ENCODE data around the gene P2RX1.
"Not testable (repeated sequence)": the region's sequence is repeated elsewhere in the genome, so short reads cannot be mapped to it uniquely, and the experiment has no call there.

P2RX1 gene

GRCh38 chr17:3885271-3885670 lies 31.0 kb downstream of the P2RX1 start:
- FAIRE-seq: no peak

GRCh38 chr17:3884188-3884587 lies 32.1 kb downstream of the P2RX1 start:
- no peak for FAIRE-seq

GRCh38 chr17:3882276-3882675 lies 34.0 kb downstream of the P2RX1 start:
- FAIRE-seq: no peak

- FAIRE-seq: no peak
Measured at GRCh38 chr17:3880983-3881382, 35.3 kb downstream of the P2RX1 start.

- FAIRE-seq: no peak
Measured at GRCh38 chr17:3879591-3880417, 36.5 kb downstream of the P2RX1 start.

GRCh38 chr17:3879186-3879585 lies 37.1 kb downstream of the P2RX1 start:
- no peak for FAIRE-seq

GRCh38 chr17:3877220-3877619 lies 39.0 kb downstream of the P2RX1 start:
- no peak for FAIRE-seq

- no peak for FAIRE-seq
Measured at GRCh38 chr17:3875317-3875716, 40.9 kb downstream of the P2RX1 start.

- FAIRE-seq: no peak
Measured at GRCh38 chr17:3873862-3874261, 42.4 kb downstream of the P2RX1 start.

GRCh38 chr17:3870871-3871306 lies 45.4 kb downstream of the P2RX1 start:
- no peak for FAIRE-seq

GRCh38 chr17:3867606-3868005 lies 48.7 kb downstream of the P2RX1 start:
- FAIRE-seq: no peak

- no peak for FAIRE-seq
Measured at GRCh38 chr17:3867106-3867505, 49.2 kb downstream of the P2RX1 start.

GRCh38 chr17:3866276-3866675 lies 50.0 kb downstream of the P2RX1 start:
- no peak for FAIRE-seq

GRCh38 chr17:3865176-3865575 lies 51.1 kb downstream of the P2RX1 start:
- FAIRE-seq: no peak

GRCh38 chr17:3864534-3864933 lies 51.7 kb downstream of the P2RX1 start:
- FAIRE-seq: no peak

GRCh38 chr17:3861761-3862681 lies 54.2 kb downstream of the P2RX1 start:
- no peak for FAIRE-seq

GRCh38 chr17:3860939-3861700 lies 55.1 kb downstream of the P2RX1 start:
- no peak for FAIRE-seq

- no peak for FAIRE-seq
Measured at GRCh38 chr17:3859940-3860339, 56.3 kb downstream of the P2RX1 start.

- no peak for FAIRE-seq
Measured at GRCh38 chr17:3857261-3858105, 58.8 kb downstream of the P2RX1 start.

GRCh38 chr17:3854204-3854603 lies 62.1 kb downstream of the P2RX1 start:
- not testable (repeated sequence) for FAIRE-seq

GRCh38 chr17:3852561-3852960 lies 63.7 kb downstream of the P2RX1 start:
- FAIRE-seq: no peak

GRCh38 chr17:3851461-3852100 lies 64.7 kb downstream of the P2RX1 start:
- no peak for FAIRE-seq

All from G401.6 (cell line).